GM19035 (cell line): ENCODE data around the gene SEMA6C.
"Not testable (repeated sequence)": the region's sequence is repeated elsewhere in the genome, so short reads cannot be mapped to it uniquely, and the experiment has no call there.

Experiments
- ATAC-seq: cut with Tn5 transposase; IDR thresholded peaks from one replicate; pipeline ENCODE4 v1.9.1; 2021; ENCODE audit not compliant: unreplicated experiment

The SEMA6C gene, protein sequence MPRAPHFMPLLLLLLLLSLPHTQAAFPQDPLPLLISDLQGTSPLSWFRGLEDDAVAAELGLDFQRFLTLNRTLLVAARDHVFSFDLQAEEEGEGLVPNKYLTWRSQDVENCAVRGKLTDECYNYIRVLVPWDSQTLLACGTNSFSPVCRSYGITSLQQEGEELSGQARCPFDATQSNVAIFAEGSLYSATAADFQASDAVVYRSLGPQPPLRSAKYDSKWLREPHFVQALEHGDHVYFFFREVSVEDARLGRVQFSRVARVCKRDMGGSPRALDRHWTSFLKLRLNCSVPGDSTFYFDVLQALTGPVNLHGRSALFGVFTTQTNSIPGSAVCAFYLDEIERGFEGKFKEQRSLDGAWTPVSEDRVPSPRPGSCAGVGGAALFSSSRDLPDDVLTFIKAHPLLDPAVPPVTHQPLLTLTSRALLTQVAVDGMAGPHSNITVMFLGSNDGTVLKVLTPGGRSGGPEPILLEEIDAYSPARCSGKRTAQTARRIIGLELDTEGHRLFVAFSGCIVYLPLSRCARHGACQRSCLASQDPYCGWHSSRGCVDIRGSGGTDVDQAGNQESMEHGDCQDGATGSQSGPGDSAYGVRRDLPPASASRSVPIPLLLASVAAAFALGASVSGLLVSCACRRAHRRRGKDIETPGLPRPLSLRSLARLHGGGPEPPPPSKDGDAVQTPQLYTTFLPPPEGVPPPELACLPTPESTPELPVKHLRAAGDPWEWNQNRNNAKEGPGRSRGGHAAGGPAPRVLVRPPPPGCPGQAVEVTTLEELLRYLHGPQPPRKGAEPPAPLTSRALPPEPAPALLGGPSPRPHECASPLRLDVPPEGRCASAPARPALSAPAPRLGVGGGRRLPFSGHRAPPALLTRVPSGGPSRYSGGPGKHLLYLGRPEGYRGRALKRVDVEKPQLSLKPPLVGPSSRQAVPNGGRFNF

DNA sequence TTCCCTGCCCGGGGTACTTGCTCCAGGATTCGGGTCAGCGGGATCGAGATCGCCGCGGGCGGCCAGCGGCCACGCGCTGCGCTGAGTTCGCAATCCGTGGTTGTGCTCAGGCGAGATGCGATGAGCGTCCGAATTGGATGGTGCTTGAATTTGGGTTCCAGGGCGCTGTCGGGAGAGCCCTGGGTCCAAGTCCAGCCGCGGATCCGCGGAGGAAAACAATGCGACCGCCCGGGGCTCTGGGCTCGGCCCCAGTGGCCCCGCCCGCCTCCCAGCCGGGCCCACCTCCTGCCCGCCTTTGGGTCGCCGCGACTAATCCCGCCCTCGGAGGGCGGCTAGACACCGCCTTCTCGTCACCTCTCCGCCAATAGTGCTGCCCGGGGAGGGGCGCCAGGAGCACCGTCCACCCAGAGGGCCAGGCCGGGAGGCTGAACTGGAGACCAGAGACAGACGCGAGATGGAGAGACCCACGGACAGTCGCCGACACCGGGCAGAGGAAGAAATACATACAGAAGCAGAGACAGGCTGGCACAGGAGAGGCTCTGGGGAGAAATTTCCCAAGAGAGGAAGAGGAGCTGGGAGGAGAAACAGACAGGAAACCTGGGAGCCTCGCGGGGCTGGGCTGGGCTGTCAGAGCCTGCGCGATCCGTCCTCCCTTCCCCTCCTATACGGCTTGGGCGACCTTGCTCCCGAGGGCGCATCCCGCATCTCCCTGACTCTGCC lies at the start of gene SEMA6C:
Gene SEMA6C, minus strand, starts transcription at position 220 of the 720 bp plus-strand sequence. CDS start 4,010 bp downstream, outside the sequence.
- peak; percentile 99 for ATAC-seq

DNA sequence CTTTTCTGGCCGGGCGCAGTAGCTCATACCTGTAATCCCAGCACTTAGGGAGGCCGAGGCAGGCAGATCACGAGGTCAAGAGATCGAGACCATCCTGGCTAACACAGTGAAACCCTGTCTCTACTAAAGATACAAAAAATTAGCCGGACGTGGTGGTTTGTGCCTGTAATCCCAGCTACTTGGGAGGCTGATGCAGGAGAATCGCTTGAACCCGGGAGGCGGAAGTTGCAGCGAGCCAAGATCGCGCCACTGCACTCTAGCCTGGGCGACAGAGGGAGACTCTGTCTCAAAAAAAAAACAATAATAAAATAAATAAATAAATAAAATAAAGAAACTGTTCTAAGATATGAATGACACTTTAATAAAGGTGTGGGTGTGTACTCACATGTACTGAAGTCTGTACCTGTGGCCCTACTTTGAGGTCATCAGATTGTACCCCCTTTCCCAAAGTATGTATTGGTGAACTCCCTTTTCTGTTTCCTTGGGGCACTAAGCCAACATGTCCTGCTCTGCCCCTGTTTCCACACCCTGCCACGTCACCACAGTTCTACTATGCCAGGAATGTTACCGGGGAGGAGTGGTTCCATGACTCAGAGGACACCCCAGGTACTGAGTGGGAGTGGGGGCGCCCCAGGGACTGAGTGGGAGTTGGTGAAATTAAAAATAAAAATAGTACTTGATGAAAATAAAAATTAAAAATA lies 48.6 kb upstream of the SEMA6C start:
- ATAC-seq: not testable (repeated sequence)

DNA sequence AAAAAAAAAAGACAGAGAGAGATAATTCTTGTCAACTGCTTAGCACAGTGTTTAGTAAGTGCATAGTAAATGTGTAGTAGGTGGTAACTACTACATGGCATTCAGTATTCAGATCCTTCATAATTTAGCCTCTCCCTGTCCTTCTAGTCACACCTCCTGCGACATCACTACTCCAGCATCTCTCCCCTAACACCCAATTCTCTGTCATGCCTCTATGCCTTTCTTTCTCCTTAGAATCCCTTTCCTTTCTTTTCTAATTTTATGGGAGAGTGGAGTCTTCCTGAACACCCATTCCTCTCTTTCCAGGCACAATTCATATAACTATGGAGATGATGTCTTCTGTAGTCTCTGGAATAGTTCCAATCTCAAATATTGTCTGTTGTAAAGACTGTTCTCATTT lies 47.4 kb upstream of the SEMA6C start:
- ATAC-seq: no peak

DNA sequence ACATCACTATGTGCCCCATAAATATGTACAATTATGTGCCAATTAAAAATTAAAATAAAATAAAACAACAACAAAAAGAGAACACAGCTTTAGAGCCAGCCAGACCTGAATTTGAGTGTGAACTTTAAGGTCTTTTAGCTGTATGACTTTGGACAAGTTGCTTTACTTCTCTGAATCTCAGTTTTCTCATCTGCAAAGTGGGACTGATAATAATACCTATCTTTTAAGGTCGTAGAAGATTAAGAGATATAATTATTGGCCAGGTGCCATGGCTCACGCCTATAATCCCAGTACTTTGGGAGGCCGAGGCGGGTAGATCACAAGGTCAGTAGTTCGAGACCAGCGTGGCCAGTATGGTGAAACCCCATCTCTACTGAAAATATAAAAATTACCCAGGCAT lies 46.9 kb upstream of the SEMA6C start:
- ATAC-seq: no peak

DNA sequence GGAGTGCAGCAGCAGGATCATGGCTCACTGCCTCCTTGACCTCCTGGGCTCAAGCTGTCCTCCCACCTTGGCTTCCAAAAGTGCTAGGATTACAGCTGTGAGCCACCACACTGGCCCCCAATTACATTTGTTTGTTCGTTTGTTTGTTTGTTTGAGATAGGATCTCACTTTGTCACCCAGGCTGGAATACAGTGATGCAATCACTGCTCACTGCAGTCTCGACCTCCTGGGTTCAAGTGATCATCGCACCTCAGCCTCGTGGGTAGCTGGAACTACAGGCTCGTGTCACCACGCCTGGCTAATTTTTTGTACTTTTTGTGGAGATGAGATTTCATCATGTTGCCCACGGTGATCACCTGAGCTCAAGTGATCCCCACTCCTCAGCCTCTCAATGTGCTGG lies 45.6 kb upstream of the SEMA6C start:
- no peak for ATAC-seq

DNA sequence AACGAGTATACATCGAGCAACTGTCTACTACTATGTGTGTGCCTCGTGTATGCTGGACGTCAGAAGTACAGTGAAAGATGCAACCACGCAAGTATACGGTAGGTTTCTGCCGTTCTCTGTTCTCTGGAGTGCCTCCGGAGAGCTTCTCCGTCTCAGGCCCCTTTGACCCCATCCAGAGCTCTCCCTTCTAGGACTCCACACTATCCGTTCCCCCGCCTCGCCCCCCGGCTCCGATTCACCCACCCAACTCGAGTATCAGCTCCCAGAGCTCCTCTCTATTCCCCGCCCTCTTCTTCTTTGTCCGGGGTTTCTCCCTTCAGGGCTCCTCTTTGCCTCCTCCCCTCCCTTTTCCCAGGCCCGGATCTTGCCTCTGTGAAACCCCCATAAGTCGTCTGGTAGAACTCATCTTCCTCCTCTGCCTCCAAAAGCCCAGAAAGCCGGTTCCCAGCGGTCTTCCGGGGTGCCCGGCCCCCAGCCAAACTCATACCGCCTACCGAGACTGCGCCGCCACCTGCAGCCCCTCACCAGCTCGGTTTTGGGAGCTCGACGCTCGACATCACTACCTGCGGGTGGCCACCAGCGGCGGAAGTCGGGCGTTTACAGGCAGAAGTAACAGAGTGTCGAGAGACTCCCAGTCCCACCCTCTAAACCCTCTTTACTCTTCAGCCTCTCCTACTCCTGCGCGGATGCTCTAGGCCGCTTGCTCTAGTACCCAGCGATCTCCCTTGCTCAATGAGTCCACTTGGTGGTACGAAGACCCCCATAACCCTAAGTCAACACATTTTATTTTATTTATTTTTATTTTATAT lies 43.4 kb upstream of the SEMA6C start, which contains the start of gene VPS72:
Gene VPS72, minus strand, starts transcription at position 561 of the 809 bp plus-strand sequence. Its CDS starts 76 bp downstream, at position 485.
- peak; percentile 87 for ATAC-seq

DNA sequence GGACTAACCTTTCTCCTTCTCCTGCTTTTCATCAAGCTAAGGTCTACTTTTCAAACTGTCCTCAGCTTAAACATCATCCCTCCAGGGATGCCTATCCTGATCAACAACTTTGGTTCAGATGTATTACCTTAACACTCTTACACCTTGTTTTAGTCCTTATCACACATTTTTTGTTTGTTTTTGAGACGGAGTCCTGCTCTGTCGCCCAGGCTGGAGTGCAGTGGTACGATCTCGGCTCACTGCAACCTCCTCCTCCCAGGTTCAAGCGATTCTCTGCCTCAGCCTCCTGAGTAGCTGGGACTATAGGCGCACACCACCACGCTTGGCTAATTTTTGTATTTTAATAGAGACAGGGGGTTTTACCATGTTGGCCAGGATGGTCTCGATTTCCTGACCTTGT lies 42.2 kb upstream of the SEMA6C start:
- not testable (repeated sequence) for ATAC-seq

DNA sequence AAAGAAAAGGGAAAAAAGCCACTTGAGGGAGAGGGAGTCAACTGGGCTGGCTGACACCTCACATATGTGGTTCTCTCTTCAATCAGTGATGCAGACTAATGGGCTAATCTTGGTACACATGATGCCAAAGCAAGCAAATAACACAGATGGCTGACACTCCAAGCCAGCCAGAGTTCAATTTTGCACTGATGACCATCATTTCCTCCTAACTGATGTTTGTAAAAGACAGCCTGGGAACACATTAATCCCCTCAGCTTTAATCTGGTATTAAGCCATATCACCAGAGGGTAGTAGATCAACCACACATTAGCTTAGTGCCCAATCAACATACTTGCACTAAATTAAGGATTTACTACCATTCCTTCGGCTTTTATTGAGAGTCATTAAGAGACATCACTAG lies 40.8 kb upstream of the SEMA6C start:
- no peak for ATAC-seq

DNA sequence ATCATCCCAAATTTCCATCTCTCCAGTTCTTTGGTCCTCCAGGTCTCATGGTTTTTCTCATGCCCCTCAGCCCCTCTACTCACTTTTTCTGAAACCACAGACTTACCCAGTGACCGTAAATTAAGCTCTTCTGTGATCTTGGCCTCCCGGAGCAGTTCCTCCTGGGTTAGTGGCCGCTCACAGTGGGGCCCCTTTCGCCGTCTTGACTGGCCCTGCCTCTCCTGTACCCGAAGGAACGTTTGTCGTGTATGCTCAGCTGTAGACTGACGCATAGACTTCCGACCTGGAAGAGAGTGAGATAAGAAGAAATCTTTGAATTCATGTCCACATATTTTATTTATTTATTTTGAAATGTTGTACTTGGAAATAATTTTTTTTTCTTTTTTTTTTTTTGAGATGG lies 37.8 kb upstream of the SEMA6C start:
- ATAC-seq: no peak

DNA sequence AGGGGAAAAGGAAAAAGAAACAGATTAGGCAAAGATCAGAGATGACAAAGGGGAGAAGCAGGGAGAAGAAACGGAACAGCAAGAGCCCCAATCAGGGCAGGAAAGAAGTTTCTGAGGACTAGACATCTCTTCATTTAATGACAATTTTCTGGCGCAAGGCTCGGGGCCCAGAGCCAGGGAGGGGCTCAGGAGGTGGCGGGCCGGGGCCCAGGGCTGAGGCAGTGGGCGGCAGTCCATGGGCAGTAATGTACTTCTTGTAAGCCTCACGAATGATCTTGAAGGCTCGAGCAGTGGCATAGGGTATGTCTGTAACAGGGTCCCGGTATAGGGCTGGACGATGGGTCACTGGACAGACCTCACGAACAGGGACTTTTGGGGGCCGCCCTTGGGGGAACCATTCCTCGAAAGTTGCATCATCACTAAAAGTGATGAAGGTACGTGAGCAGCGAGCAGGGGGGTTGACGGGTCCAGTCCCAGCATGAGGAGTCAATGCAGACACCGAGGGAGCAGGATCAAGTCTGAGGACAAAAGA lies 30.1 kb upstream of the SEMA6C start:
- ATAC-seq: no peak

DNA sequence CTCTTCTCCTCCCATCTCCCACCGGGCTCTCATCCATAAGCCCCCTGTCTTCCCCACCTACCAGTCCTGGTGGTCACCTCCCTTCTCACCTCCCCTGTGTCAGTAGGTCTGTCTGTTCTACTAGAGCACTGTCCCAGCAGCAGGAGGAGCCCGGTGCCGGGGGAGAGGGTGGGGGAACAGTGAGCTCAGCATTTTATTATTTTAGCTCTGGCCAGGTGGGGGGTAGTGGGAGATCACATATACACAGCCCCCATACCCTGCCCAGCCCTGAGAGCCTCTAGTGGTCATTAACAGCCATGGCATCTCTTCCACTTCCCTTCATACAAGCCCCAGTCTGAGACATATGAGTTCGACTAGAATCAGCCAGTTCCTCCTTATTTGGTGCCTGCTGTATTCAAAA lies 29.4 kb upstream of the SEMA6C start, which contains the start of gene TMOD4:
Gene TMOD4, minus strand, starts transcription at position 119 of the 400 bp plus-strand sequence. CDS start 1,106 bp downstream, outside the sequence.
- ATAC-seq: no peak

DNA sequence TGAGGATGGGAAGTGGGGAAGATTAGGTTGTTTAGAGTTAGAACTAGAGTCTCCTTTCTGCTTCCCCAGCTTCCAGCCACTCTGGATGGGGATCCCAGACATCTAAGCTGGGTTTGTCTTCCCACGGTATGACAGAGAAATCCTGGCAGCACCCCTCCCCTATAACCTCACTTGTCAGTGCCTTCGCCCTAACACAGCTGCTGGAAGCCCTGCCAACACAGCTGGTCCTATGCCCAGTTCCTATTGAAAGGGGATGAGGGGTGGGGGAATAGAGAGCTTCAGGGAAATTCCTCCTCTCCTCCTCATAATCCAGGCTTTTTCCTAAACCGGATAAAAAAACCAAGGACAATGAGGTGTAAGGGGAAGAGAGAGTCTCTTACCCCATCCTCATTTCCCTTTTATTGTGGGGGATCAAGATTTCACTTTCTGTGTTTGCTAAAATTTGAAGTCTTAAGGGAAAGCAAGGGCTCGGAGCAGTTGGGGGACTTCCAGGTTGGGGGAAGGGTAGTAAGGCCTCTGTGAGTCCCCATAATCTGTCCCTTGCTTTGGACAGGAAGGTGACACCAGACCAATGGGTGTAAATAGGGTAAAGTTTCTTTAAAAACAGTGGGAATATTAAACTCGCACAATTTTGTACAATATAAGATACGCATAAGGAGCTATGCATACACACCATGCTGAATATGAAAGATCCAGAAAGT lies 28.8 kb upstream of the SEMA6C start:
- no peak for ATAC-seq

DNA sequence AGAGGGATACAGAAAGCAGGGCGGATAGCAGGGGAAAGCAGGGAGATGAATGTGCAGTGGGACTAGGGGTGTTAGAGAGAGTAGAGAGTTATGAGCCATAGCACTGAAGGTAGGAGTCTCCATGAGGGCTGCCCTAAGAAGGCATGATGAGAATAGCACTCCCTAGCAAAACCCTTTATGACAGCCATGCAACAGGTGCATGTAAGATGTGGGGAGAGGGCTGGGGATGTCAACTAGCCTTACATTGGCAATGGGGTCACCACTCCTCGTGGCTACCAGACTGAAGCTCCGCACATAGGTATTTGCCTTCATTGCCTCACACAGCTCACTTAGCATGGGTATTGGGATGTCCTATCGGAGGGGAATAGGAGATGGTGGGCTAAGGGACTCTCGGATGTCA lies 24.8 kb upstream of the SEMA6C start:
- no peak for ATAC-seq

DNA sequence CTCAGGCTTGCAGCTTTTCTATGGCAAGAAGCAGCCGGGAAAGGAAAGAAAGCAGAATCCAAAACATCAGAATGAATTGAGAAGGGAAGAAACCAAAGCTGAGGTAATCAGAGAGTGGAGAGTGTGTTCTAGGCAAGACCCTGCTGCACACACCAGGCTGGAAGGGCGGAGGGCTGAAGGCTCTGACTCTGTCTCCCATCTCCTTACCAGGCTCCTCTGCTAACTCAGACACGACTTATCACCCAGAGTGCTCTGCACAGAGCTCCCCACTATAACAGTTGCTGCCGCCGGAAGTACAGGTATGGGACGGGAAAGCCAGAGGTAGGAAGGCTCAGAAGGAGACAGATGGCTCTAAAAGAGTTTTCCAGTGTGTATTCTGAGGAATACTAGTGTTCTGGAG lies 20.7 kb upstream of the SEMA6C start:
- no peak for ATAC-seq

DNA sequence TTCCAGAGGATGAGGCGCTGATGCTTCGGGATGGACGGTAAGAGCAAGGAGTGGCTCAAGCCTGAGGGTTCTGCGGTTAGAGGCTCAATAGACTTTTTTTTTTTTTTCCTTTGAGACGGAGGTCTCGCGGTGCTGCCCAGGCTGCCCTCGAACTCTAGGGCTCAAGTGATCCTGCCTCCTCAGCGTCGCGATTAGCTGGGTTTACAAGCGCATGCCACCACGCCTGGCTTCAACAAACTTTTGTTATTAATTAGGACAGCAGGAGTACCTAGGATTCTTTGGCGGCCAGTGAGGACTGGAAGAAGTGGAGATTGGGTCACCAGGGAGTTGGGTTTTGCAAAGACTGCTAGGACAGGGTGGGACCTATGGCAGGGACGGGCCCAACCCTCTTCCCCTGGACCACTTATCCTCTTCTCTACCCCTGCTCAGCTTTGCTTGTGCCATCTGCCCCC lies 20.1 kb upstream of the SEMA6C start:
- peak; percentile 6 for ATAC-seq

DNA sequence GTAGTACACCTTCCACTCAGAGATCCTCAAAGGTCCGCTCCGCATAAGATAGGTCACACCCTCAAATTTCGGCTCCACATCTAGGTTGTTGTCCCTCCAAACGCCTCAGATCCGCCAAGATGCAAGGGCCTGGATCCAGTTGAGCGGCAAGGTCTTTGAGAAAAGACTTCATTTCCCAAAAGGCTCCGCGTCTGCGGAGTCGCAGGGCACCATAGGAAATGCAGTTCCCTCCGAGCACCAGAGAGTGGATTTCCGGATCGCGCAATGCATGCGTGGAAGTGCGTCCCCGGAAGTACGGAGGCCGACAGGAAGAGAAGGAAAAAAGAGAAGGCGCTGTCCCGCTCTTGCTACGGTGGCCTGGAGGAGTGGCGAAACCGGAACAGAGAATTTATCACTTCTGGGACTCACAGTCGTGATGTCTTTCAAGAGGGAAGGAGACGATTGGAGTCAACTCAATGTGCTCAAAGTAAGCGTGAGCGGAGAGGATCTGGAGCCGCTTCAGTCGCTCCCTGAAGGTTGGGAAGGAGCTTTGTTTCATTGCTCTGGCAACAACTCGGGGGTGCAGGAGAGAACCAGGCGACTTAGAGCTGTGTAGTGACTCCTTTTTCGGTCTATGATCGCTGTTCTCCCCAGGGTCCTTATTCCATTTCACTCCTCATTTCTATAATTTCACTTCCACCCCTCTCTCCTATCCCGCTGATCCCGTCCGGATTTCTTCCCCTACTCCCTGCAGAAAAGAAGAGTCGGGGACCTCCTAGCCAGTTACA lies 19.5 kb upstream of the SEMA6C start, which contains the start of the genes LYSMD1 and SCNM1:
Gene LYSMD1, minus strand, starts transcription at position 165 of the 767 bp plus-strand sequence. CDS start 644 bp downstream, outside the sequence.
Gene SCNM1, plus strand, starts transcription at position 407 of the 767 bp plus-strand sequence. Its CDS starts 9 bp downstream, at position 416.
- peak; percentile 90 for ATAC-seq

DNA sequence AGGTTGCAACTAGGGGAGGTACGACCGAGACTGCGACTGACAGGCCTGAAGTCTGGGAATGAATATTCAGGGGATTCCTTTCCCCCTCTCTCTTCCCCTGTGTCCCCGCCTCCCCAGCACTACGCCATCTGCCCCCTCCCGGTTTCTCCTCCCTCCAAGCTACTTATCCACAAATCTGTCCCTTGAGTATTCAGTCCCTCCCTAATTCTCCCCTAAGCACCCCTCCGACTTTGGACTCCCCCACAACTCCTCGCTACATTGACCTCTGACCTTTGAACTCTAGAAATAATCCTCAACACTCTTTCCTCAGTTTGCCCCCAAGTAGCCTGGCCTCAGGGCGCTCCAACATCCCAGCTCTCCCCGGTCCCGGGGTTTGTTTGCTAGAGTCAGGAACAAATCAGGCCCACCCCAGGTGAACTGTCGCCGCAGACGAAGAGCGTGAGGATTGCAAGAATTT lies 18.9 kb upstream of the SEMA6C start:
- no peak for ATAC-seq
